C4-2B (cell line): Measurements from ENCODE around the gene SLC6A17.

Source experiments
- ZFX ChIP-seq: fragments of 450-650 bp; IDR thresholded peaks from 2 replicates; pipeline ENCODE4 v1.6.1; 2017
- TF ChIP-seq, protein P1 (sequence below): fragments of 450-650 bp; conservative IDR thresholded peaks from 2 replicates; pipeline ENCODE4 v1.5.1; 2017; ENCODE audit warnings: mild to moderate bottlenecking

DNA sequence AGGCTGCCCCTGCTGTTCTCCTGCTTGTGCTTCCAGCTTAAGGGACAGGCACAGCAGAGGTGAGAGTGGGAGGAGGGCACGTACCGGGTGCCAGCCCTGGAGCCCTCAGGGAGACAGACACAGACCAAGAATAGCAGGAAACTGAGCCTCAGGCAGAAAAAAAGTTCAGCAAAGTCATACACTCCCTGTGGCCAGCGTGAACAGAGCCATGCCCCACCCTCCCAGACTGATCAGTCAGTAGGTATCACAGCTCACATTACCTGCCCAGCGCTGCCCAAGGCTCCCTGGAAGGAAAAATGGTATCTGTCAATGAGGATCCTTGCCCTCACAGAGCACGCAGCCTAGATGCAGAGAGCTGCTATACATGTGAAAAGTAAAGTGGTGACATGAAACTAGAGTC lies 36.7 kb upstream of the SLC6A17 start:
- TF ChIP-seq, protein P1, sequence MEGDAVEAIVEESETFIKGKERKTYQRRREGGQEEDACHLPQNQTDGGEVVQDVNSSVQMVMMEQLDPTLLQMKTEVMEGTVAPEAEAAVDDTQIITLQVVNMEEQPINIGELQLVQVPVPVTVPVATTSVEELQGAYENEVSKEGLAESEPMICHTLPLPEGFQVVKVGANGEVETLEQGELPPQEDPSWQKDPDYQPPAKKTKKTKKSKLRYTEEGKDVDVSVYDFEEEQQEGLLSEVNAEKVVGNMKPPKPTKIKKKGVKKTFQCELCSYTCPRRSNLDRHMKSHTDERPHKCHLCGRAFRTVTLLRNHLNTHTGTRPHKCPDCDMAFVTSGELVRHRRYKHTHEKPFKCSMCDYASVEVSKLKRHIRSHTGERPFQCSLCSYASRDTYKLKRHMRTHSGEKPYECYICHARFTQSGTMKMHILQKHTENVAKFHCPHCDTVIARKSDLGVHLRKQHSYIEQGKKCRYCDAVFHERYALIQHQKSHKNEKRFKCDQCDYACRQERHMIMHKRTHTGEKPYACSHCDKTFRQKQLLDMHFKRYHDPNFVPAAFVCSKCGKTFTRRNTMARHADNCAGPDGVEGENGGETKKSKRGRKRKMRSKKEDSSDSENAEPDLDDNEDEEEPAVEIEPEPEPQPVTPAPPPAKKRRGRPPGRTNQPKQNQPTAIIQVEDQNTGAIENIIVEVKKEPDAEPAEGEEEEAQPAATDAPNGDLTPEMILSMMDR = no peak
- TF ChIP-seq ZFX = no peak
